Ishikawa (cell line): Measurements from ENCODE around the gene GNAO1.

Experiments
- CEBPB ChIP-seq: IDR thresholded peaks from 2 replicates; pipeline ENCODE4 v1.6.1; 2012
- EGR1 ChIP-seq: IDR thresholded peaks from 2 replicates; pipeline ENCODE4 v1.6.1; 2012
- EP300 ChIP-seq: IDR thresholded peaks from 2 replicates; pipeline ENCODE4 v1.6.1; 2012; ENCODE audit warnings: borderline replicate concordance
- MAX ChIP-seq: IDR thresholded peaks from 2 replicates; pipeline ENCODE4 v1.6.1; 2012
- NFIC ChIP-seq: IDR thresholded peaks from 2 replicates; pipeline ENCODE4 v1.6.1; 2012
- RAD21 ChIP-seq: IDR thresholded peaks from 2 replicates; pipeline ENCODE4 v1.6.1; 2012; ENCODE audit warnings: low read depth
- REST ChIP-seq: IDR thresholded peaks from 2 replicates; pipeline ENCODE4 v1.6.1; 2012; ENCODE audit warnings: low read depth, mild to moderate bottlenecking
- TAF1 ChIP-seq: IDR thresholded peaks from 2 replicates; pipeline ENCODE4 v1.6.1; 2012; ENCODE audit warnings: low read depth, mild to moderate bottlenecking
- TCF12 ChIP-seq: IDR thresholded peaks from 2 replicates; pipeline ENCODE4 v1.6.1; 2012; ENCODE audit warnings: low read depth
- YY1 ChIP-seq: IDR thresholded peaks from 2 replicates; pipeline ENCODE4 v1.6.1; 2012; ENCODE audit warnings: low read depth

- TF ChIP-seq EP300 (no peak), REST (no peak), CEBPB (no peak), YY1 (no peak), MAX (no peak), TCF12 (no peak), EGR1 (no peak), NFIC (no peak), TAF1 (no peak), RAD21 (no peak)
Observed at GRCh38 chr16:56263711-56264608, 72.7 kb downstream of the GNAO1 start.
